ENCODE results near the gene TTYH2.

Gene TTYH2

GRCh38 chr17:74196541-74197317 lies 16.6 kb upstream of the TTYH2 start:
- no peak for DNase-seq

- no peak for DNase-seq
Observed at GRCh38 chr17:74197801-74198200, 15.6 kb upstream of the TTYH2 start.

DNA sequence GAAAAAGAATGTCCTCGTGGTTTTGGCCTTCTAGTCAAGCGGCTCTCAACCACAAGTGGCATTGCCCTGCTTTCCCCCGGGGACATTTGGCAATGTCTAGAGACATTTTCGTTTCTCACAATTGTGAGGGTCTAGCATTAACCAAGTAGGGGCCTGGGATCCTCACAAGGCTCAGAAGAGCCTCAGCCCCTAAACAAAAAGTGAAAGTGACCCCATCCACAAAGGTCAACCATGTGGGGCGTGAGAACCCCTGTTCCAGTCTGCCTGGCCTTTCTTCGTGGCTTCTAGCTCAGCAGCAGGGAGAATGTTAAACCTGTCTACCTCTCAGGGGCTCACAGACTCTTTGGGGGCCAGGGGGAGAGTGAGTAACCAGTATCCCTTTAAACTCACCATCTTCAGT lies 14.7 kb upstream of the TTYH2 start:
- no peak for DNase-seq

DNA sequence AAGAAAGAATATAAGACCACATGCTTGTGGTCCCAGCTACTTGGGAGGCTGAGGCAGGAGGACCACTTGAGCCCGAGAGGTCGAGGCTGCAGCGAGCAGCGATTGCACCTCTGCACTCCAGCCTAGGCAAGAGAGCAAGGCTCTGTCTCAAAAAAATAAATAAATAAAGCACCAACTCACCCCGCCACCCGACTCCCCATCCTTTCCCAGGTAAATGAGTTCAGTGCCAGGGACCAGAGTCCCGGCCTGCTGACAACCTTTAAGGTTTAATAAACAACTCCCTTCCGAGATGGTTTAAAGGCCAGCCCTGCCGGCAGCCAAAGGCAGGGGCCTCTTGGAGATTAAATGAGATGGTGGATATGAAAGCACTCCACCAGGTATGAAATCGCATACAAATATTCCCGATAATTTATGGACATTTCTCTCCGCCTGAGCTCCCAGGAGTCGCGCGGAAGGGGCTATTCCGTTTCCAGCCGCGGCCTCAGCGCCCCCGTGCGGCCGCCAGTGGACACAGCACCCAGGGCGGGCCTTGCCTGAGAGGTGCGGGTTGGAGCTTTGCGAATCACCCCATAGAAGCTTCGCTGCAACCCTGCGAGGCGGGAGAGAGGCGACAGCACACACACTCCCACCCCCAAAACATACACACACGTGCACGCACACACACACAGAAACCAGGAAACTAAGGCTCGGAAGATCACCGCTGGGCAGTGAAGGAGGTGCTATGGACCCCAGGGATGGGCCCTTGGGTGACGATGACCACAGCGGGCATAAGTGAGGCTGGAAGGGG lies 13.9 kb upstream of the TTYH2 start:
- DNase-seq = peak; percentile 52

GRCh38 chr17:74200112-74200511 lies 13.3 kb upstream of the TTYH2 start:
- no peak for DNase-seq

- DNase-seq = no peak
Observed at GRCh38 chr17:74201250-74201649, 12.1 kb upstream of the TTYH2 start.

DNA sequence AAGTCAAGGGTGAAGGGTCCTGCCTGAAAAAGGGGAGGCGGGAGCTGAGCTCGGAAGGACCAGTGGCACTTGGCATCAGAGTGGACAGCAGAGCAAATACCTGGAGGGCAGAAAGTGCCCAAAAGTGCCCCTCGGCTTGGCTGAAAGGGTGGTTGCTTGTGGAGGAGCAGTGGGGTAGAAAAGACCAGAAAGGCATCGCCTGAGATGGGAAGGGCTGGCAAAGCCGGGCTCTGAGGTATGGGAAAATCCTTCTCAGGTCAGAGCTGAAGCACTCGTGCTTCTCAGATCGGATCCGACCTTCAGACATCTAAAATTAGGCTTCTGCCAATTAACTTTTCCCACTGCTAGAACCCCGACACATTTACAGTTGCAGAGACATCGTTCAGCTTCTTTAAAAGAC lies 11.4 kb upstream of the TTYH2 start:
- no peak for DNase-seq

GRCh38 chr17:74202938-74203337 lies 10.4 kb upstream of the TTYH2 start:
- DNase-seq = no peak

- DNase-seq = peak; percentile 89
Observed at GRCh38 chr17:74203439-74204240, 9.7 kb upstream of the TTYH2 start, which contains the start of gene RPL38. TSS of gene RPL38 (plus strand) at chr17:74203678. CDS start at chr17:74203956, 278 bp downstream.

DNA sequence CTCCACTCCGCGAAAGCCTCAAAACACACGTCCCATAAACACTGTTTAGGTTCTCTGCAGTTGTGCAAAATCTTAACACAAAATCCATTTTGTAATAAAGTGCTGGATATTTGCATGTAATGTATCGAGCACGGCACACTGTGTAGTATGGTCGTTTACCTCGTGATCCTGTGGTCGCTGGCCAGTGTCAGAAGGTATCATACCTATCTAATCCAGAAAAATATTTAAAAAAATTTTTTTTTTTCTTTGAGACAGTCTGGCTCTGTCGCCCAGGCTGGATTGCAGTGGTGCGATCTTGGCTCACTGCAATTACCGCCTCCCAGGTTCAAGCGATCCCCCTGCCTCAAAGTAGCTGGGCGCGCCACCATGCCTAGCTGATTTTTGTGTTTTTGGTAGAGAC lies 8.9 kb upstream of the TTYH2 start:
- DNase-seq = no peak

- DNase-seq = no peak
Observed at GRCh38 chr17:74205274-74205673, 8.1 kb upstream of the TTYH2 start.

DNA sequence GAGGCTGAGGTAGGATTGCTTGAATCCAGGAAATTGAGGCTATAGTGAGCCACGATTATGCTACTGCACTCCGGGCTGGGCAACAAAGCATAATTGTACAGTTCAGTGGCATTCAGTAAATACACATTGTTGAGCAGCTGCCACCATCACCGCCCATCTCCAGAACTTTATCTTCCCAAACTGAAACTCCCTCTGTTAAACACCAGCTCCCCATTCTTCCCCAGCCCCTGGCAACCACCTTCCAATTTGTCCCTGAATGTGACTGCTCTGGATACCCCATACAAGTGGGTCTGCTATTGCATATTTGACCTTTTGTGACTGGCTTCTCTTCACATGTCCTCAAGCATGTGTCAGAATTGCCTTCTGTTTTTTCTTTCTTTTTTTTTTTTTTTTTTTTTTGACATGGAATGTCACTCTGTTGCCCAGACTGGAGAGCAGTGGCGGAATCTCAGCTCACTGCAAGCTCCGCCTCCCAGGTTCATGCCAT lies 7.0 kb upstream of the TTYH2 start:
- no peak for DNase-seq

GRCh38 chr17:74210191-74211140 lies 2.9 kb upstream of the TTYH2 start:
- peak; percentile 78 for DNase-seq

DNA sequence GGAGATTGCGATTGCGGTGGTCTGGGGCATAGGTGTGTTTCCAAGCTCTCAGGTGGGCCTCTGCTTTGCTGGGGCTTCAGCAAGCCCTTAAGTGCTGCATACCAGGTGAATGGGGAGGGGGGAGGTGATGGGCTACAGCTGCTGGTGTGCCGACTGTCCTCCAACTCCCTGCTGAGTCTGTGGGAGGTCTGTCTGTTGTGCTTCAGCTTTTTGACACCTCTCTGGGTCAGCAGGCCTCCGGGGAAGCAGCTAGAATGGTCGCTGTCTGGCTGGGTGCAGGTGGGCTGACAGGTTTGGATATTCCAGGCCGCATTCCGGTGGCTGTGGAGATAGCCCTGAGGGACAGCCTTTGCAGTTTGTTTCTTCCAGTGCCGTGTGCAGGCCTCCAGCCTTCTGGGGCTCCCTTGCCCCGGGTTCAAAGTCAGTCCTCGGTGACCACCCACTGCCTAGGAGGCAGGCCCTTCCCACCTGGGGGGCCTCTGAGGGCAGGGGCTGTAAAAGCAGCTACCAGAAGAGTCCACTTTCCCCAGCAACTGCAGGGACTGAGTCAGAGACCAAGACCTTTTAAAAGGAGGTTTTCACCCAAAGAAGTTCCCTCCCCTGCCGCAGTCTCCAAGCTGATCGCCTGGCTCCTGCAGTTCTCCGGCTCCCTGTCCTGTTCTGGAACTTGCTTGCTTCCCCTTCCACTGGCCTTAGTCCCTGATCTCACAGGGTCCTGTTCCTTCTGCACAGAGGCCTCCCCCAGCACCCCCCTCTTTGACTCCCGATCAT lies 2.0 kb upstream of the TTYH2 start:
- DNase-seq = no peak

DNA sequence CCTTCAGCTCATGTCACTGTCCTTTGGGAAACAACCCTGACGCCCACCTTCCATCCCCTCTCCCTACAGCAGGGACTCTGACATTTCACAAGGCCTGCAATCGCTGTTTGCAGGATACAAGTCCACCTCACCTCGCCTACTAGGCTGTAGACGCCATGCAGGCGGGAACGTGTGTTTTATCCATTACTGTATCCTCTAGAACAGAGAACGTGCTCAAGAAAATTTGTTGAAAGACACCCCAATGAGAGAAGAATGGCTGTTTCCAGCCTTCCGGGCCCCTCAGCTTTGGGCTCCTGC lies 1.5 kb upstream of the TTYH2 start:
- DNase-seq = no peak

DNA sequence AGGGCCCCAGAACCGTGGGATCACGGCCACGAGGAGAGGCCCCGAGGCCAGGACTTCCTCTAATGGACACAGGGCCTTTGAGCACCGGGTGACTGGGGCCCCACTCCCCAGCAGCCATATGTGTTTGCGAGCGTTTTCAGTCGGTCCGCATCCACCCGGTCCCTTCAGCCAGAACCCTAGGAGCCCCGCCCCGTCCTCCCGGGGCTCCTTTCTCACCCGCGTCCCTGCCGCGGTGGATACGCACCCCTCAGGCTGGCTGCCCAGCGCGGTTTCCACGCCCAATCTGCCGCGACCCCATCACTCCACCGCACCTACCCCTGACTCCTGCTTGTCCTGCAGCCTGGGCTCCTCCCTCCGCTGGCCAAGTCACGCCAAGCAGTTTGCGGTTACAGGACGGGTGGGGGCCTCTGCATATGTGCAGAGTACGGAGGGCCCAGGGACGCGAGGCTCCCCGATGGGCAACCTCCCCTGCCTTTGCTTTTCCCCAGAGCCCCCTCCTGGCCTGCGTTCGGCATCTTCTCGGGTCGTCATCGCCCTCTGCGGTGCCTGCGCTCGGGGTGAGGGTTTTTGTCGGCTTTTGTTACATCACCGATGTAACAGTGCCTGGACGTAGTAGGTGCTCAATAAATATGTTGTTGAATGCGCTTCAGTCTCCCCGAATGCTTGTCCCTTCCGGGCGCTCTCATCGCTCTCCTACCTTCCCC lies 1.0 kb upstream of the TTYH2 start:
- DNase-seq = no peak

- no peak for DNase-seq
Observed at GRCh38 chr17:74213861-74214391, 555 bp downstream of the TTYH2 start.

DNA sequence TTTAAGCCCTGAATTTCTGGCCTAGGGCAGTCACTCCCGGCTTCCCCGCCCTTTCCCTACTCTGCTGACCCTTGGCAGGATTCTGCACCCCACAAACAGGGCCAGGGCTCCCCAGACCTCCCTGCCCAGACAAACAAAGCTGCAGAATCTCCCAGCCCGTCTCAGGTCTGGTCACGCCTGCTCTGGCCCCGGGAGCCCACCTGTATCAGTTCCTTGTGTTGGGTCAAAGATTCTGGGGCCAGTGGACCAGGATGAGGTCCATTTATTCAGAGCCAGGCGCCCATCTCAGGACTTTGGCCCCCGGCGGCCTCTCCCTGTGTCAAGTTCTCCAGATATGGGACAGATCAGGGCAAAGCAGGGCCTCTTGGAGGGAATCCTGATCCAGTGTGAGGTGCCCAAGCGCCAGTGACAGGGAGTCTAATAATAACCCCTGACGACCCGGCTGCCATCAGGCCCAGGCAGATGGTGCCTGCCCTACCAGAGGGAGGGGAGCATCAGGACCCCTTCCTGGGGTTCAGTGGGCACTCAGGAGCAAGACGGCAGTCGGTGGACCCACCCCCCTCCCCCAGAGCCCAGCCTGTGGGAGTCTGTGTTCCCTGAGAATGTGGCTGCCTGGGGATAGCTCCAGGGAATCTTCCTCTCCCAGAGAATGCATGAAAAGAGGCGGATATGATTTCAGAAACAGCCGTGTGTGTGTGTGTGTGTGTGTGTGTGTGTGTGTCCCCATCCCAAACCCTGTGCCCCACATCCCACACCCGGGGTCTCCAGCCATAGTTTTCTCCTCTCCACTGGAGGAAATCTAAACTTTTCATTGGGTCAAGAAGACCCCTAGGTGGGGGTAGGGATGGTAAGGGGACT lies 1.3 kb downstream of the TTYH2 start:
- DNase-seq = no peak

DNA sequence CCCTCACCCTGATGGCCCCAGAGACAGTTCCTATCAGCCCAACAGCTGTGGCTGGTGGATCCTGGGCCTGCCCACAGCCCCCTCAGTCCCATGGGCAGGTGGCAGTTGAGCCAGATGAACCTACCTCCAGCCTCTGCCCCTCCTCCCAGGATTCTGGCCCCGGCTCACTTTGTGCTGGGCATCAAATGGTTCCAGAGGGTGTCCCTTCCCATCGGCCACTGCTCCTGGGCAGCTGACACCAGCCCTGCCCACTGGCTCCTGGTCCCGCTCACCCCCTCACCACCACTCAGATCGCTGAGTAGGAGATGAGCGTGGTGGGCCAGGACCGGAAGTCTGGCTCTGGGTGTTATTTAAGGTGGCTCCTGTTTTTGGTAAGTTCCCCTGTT lies 2.0 kb downstream of the TTYH2 start:
- DNase-seq = no peak

GRCh38 chr17:74216505-74216904 lies 3.1 kb downstream of the TTYH2 start:
- no peak for DNase-seq

All from activated effector memory CD4-positive, alpha-beta T cell treated with Interleukin-2 at 50 U/mL for 16 hours (primary cell).